Chondrocyte (in vitro differentiated cells): Measurements from ENCODE around the gene CCDC70. TPM values are rescaled to one million over a fixed set of nuclear protein-coding genes. Genes with fewer than 3 reads are reported as not detected.
A peak's percentile ranks its signal among the peaks of the same experiment; 100 is the strongest.

Experiments
- DNase-seq: peaks from one replicate; pipeline ENCODE4 v3.0.0; 2021; ENCODE audit warnings: mixed read lengths, low spot score
- H3K27ac Mint-ChIP-seq: one replicate; pipeline ENCODE4 v1.8.0; 2021; ENCODE audit warnings: mild to moderate bottlenecking, moderate library complexity, mixed read lengths; ENCODE audit not compliant: unreplicated experiment
- H3K27me3 Mint-ChIP-seq: 2 replicates; pipeline ENCODE4 v1.8.0; 2021; ENCODE audit warnings: low read depth, mixed read lengths
- H3K36me3 Mint-ChIP-seq: 2 replicates; pipeline ENCODE4 v1.8.0; 2021; ENCODE audit warnings: low read depth, mixed read lengths
- H3K4me1 Mint-ChIP-seq: 2 replicates; pipeline ENCODE4 v1.8.0; 2021; ENCODE audit warnings: low read depth, mild to moderate bottlenecking, mixed read lengths
- H3K4me3 Mint-ChIP-seq: one replicate; pipeline ENCODE4 v1.8.0; 2021; ENCODE audit warnings: mild to moderate bottlenecking, moderate library complexity, mixed read lengths; ENCODE audit not compliant: unreplicated experiment
- H3K9me3 Mint-ChIP-seq: 2 replicates; pipeline ENCODE4 v1.8.0; 2021; ENCODE audit warnings: low read depth, mixed read lengths
- CTCF ChIP-seq: fragments of 200-600 bp; sonication (generic); IDR thresholded peaks from 2 replicates; pipeline ENCODE4 v1.5.0; 2021; ENCODE audit warnings: antibody characterized with exemption, mild to moderate bottlenecking, moderate library complexity
- total RNA-seq: library from RNA; stranded (reverse); gene quantifications from 3 replicates; pipeline ENCODE4 v1.2.1, GENCODE V29; 2021

CCDC70 gene
- total RNA-seq, 1 donor from 2014 or later: not detected

GRCh38 chr13:51817717-51818116 lies 44.1 kb upstream of the CCDC70 start:
- DNase-seq: no peak
- Mint-ChIP-seq H3K36me3 (peaks cover 2% of the 10 kb centered on the region), H3K4me3 (no peak overlapping the region), H3K4me1 (peaks cover 15% of the 10 kb centered on the region), H3K27ac (no peak overlapping the region), H3K27me3 (peaks cover 17% of the 10 kb centered on the region), H3K9me3 (no peaks in the 10 kb centered on the region)
- TF ChIP-seq CTCF: no peak

GRCh38 chr13:51818276-51818675 lies 43.5 kb upstream of the CCDC70 start:
- Mint-ChIP-seq H3K36me3 (peaks cover 2% of the 10 kb centered on the region), H3K4me3 (no peak overlapping the region), H3K4me1 (peaks cover 15% of the 10 kb centered on the region), H3K27me3 (peaks cover 17% of the 10 kb centered on the region), H3K27ac (no peak overlapping the region), H3K9me3 (no peaks in the 10 kb centered on the region)
- DNase-seq: no peak
- no peak for TF ChIP-seq CTCF

- TF ChIP-seq CTCF: no peak
These were observed 42.8 kb upstream of the CCDC70 start for GRCh38 chr13:51818781-51819511.

GRCh38 chr13:51819544-51819943 lies 42.2 kb upstream of the CCDC70 start:
- DNase-seq: no peak
- Mint-ChIP-seq H3K4me1 (peaks cover 15% of the 10 kb centered on the region), H3K27me3 (peaks cover 17% of the 10 kb centered on the region), H3K9me3 (no peaks in the 10 kb centered on the region), H3K27ac (no peak overlapping the region), H3K36me3 (peaks cover 2% of the 10 kb centered on the region), H3K4me3 (no peak overlapping the region)
- no peak for TF ChIP-seq CTCF

More at GRCh38 chr13:51818781-51819511, 42.8 kb upstream of the CCDC70 start:
- peaks cover 17% of the 10 kb centered on the region for H3K27me3 Mint-ChIP-seq
- peaks cover 15% of the 10 kb centered on the region for H3K4me1 Mint-ChIP-seq
- DNase-seq: no peak
- no peaks in the 10 kb centered on the region for H3K9me3 Mint-ChIP-seq
- no peak overlapping the region for H3K4me3 Mint-ChIP-seq
- peaks cover 2% of the 10 kb centered on the region for H3K36me3 Mint-ChIP-seq
- peak overlapping the region; percentile 52 for H3K27ac Mint-ChIP-seq

GRCh38 chr13:51820016-51820597 lies 41.7 kb upstream of the CCDC70 start:
- no peak for DNase-seq
- H3K9me3 Mint-ChIP-seq: no peaks in the 10 kb centered on the region
- no peak for TF ChIP-seq CTCF
- peaks cover 13% of the 10 kb centered on the region for H3K4me1 Mint-ChIP-seq
- no peak overlapping the region for H3K4me3 Mint-ChIP-seq
- H3K27ac Mint-ChIP-seq: no peak overlapping the region
- peaks cover 17% of the 10 kb centered on the region for H3K27me3 Mint-ChIP-seq
- peaks cover 2% of the 10 kb centered on the region for H3K36me3 Mint-ChIP-seq
